HG02798 (cell line): Measurements from ENCODE around the gene CHKB.
"Not testable (repeated sequence)": the region's sequence is repeated elsewhere in the genome, so short reads cannot be mapped to it uniquely, and the experiment has no call there.

ENCODE experiments used
- ATAC-seq: cut with Tn5 transposase; IDR thresholded peaks from one replicate; pipeline ENCODE4 v1.9.1; 2021; ENCODE audit warnings: mild to moderate bottlenecking; ENCODE audit not compliant: unreplicated experiment, poor library complexity

Gene CHKB

DNA sequence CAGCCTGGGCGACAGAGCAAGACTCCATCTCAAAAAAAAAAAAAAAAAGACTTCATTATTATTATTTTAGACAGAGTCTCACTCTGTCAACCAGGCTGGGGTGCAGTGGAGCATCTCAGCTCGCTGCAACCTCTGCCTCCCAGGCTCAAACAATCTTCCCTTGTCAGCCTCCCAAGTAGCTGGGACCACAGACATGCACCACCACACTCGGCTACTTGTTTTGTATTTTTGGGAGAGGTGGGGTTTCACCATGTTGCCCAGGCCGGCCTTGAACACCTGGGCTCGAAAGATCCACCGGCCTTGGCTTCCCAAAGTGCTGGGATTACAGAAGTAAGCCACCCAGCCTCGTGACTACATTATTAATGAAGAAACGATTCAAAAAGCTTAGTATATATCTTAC is 47.5 kb downstream of the CHKB start:
- ATAC-seq: no peak

DNA sequence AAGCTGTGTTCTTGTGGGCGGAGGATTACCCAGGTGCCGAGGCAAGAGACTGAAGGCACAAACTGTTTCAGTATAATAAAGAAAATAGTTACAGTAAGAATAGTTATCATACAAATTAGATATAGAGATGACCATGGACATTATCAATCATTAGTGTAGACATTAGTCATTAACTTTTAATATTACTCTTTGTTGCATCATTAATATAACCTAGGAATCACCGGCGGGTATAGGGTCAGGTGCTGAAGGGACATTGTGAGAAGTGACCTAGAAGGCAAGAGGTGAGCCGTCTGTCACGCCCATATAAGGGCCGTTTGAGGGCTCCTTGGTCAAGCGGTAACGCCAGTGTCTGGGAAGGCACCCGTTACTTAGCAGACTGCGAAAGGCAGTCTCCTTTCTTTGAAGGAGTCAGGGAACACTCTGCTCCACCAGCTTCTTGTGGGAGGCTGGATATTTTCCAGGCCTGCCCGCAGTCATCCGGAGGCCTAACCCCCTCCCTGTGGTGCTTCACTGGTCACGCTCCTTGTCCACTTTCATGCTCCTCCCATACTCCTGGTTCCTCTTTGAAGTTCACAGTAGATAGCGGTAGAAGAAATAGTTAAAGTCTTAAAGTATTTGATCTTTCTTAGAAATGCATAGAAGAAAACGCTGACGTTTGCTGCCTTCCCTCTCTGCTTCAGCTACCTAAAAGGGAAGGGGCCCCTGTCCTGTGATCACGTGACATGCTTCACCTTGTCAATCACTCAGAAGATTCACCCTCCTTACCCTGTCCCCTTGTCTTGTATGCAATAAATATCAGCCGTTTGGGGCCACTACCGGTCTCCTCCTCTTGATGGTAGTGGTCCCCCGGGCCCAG is 48.6 kb downstream of the CHKB start:
- ATAC-seq: not testable (repeated sequence)

DNA sequence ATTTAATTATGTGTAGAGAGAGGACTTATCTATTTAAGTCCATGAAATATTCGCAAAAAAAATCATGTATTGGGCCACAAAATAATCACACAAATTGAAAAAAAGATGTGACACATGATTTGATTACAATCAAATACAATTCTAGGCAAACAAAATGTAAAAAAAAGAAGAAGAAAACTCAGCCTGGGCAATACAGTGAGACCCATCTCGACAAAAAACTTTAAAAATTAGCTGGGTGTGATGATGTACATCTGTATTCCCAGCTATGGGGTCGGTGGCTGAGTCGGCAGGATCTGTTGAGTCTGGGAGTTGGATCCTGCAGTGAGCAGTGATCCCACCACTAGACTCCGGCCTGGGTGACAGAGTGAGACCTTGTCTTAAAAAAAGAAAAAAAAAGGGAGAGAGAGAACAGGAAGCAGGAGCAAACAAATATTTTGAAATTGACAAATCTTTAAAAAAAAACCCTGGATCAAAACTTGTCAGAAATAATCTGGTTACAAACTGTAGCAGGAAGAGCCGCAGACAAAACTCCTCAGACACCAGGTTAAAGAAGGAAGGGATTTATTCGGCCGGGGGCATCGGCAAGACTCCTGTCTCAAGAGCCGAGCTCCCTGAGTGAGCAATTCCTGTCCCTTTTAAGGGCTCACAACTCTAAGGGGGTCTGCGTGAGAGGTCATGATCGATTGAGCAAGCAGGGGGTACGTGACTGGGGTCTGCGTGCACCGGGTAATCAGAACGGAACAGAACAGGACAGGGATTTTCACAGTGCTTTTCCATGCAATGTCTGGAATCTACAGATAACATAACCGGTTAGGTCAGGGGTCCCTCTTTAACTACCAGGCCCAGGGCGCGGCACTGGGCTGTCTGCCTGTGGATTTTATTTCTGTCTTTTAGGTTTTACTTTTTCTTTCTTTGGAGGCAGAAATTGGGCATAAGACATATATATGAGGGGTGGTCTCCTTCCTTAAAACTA is 49.5 kb downstream of the CHKB start:
- no peak for ATAC-seq

DNA sequence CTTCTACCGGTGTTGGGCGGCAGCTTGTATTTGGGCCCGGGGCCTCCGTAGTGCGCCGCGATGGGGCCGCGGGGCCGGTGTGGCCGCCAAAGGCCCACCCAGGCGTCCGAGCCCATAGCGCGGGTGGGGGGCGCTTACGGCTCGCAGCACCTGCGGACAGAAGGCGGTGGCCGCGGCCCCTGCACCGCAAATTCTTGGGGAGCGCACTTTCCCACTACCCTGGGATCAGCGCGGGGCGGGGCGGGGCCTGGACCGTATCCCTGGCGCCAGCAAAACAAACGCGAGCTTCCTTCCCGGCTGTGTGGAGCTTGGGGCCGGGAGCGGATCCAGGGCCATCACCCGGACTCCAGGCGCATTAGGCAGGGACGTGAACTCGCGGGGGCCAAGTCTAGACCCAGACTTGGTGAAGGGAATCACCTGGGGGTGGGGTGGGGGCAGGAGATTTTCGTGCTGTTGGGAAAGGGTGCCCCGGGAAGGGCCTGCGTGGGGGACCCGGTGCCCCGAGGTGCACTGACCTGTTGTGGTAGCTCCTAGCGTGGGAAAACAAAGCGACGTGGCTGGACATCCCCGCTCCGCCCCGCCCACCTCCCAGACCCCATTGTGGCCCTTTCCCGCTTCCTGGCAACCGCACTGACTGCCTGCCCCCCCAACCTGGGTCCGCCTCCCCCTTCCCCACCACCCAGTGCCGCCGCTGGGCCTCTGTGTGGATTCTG is 50.5 kb downstream of the CHKB start:
- ATAC-seq: no peak

DNA sequence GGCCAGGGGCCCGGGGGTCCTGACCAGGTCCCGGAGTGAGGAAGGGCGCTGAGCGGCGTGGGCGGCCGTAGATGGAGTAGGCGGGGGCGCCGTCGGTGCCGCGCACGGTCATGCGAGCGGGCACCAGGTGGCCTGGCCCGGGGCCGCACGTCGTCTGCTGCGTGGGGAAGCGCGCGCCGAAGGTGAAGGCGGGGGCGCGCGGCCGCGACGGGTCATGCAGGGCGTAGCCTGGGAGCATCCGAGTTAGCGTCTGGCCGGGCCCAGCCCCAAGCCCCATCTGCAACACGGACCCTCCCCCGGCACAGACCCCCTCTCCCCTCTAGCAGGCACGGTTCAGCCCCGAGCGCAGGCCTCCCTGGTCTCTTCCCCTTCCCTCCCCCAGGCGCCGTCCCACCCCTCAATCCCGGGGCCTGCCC is 51.1 kb downstream of the CHKB start:
- peak; percentile 29 for ATAC-seq

DNA sequence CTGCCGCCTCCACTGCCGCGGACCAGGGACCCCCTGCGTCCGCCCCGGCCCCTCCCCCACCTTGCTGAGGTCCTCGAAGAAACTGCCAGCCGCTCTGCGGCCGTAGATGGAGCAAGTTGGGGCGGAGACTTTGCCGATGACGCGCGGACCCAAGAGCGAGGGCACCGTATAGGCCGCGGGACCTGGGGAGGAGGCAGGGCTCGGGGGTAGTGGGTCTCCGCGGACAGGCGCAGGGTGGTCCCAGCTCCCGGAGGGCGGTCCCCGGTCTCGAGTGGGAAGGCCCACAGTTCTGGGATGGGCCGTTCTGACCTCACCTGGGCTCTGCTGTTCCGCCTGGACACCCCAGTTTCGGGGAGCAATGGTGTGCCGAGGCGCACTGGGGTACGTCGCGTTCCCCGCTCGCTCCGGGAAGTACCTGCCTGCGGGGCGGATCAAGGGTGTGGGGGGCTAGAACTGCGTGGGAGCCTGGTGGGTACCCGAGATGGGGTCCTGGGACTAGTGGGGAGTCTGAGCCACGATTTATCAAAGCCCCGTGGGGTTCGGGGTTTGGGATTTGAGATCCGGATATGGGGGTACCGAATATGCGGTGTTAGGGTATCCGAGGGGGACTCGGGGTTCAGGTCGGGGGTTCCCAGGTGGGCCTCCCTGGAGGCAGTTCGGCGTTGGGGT is 51.6 kb downstream of the CHKB start:
- ATAC-seq: no peak

DNA sequence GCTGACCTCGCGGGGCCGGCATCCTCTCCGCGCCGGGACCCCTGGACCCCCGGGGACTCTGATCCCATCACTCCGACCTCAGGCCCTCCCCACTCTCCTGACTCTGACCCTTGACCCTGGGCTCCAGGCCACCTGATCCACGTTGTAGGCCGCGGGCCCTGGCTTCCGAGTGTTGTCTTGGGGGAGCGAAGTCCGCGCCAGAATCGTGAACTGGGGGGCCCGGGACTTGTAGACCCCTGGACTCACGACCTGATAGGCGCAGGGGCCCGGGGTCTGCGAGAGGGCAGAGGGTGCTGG is 52.1 kb downstream of the CHKB start:
- ATAC-seq: no peak

DNA sequence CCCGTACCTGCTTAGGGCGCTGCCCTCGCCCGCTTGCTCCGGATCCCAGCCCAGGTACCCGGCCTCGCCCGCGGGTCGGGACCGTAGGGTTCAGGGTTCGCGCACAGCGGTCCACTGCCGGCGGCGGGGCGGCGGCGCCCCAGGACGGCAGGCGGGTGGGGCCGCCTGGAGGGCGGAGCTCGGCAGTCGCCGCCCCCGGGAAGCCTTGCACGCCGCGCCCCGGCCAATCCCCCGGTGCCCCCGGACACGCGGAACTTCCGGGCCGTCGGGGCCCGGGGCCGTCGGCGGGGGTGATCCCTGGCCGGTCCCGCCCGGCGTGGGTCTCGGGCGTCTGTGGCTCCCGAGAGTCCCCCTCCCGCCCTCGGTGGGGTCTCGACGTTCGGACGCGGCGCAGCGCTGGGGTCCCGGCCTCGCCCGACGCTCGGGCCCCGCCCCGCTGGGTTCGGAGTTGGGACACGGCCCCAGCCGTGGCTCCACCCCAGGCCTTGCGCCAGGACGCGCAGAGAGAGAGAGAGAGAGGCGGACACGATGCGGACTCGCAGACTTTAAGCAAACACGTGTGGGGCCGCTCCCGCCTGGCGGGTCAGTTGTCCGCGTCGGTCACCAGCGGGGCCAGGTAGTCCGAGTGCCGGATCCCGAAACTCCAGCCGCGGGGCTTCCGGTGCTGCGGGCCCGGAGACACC is 52.6 kb downstream of the CHKB start, which contains the start of gene TYMP:
TSS of gene TYMP (minus strand) at position 116 of the 683 bp plus-strand sequence. CDS start 303 bp downstream, outside the sequence.
- peak; percentile 24 for ATAC-seq

DNA sequence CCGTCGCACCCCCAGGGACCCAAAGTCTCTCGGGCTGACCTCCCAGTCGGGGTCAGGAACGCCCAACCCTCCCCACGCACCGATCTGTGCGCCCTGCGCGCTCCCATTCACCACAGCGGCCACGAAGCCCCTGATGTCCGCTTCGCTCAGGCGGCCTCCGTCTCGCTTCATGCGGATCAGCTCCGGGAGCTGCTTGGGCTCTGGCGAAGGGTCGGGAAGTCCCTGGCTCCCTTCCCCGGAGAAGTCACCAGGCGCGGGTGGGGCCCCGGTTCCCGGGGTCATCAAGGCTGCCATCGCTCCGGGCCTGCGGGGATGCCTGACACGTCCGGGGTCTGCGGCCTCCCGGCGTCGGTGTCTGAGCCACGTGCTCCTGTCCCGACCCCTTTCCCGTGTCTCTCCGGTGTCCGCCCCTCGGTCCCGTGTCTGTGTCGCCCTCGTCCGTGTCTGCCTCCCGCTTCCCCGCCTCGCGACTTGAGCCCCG is 53.2 kb downstream of the CHKB start:
- ATAC-seq: no peak
